ENCODE data around the gene STKLD1.

- TF ChIP-seq, protein P1, sequence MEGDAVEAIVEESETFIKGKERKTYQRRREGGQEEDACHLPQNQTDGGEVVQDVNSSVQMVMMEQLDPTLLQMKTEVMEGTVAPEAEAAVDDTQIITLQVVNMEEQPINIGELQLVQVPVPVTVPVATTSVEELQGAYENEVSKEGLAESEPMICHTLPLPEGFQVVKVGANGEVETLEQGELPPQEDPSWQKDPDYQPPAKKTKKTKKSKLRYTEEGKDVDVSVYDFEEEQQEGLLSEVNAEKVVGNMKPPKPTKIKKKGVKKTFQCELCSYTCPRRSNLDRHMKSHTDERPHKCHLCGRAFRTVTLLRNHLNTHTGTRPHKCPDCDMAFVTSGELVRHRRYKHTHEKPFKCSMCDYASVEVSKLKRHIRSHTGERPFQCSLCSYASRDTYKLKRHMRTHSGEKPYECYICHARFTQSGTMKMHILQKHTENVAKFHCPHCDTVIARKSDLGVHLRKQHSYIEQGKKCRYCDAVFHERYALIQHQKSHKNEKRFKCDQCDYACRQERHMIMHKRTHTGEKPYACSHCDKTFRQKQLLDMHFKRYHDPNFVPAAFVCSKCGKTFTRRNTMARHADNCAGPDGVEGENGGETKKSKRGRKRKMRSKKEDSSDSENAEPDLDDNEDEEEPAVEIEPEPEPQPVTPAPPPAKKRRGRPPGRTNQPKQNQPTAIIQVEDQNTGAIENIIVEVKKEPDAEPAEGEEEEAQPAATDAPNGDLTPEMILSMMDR (IDR thresholded peaks at IDR 0.05) = no peak
- no peak for TF ChIP-seq EP300 (IDR thresholded peaks at IDR 0.05; ENCODE audit: low read depth)
Measured at GRCh38 chr9:133454325-133454724, 78.2 kb downstream of the STKLD1 start.
